ENCODE measurements around the gene EME2.

GRCh38 chr16:1770328-1771187, 2.1 kb upstream of the EME2 start:
- TF ChIP-seq, protein P1, sequence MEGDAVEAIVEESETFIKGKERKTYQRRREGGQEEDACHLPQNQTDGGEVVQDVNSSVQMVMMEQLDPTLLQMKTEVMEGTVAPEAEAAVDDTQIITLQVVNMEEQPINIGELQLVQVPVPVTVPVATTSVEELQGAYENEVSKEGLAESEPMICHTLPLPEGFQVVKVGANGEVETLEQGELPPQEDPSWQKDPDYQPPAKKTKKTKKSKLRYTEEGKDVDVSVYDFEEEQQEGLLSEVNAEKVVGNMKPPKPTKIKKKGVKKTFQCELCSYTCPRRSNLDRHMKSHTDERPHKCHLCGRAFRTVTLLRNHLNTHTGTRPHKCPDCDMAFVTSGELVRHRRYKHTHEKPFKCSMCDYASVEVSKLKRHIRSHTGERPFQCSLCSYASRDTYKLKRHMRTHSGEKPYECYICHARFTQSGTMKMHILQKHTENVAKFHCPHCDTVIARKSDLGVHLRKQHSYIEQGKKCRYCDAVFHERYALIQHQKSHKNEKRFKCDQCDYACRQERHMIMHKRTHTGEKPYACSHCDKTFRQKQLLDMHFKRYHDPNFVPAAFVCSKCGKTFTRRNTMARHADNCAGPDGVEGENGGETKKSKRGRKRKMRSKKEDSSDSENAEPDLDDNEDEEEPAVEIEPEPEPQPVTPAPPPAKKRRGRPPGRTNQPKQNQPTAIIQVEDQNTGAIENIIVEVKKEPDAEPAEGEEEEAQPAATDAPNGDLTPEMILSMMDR (IDR thresholded peaks at IDR 0.05): no peak
- peak in 1 of 2 donors; percentile 26 for TF ChIP-seq POLR2A (IDR thresholded peaks at IDR 0.05)

All from heart left ventricle (tissue), 13 donors.